ENCODE measurements around the gene AFF2. TPM values are rescaled to one million over a fixed set of nuclear protein-coding genes. Genes with fewer than 3 reads are reported as not detected.

The AFF2 gene
- total RNA-seq, 1 donor from 2014 or later = 13.4 TPM

DNA sequence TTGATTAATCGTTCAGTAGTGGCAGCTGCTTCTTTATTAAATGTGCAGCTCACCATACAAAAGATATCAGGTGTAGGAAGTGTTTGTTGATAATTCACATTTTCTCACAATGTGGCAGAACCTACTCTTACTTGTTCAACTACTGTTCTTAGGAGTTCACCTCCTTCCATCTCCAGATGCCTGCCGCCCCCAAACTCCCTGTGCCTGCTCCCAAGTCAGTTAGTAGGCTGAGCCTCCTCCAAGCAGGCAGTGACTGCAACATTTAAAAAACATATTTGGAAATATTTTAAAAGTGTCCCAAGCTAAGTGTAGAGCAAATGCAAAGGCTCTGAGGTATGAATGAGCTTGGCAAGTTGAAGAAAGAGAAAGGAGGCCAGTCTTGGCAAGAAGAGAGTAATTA is 100.2 kb downstream of the AFF2 start:
- intact Hi-C loops (cut with DNase I) = no loop called here
- H3K9me3 ChIP-seq = no peaks in the 10 kb centered on the region
- H3K27ac ChIP-seq = no peak overlapping the region
- H3K27me3 ChIP-seq = no peaks in the 10 kb centered on the region
- TF ChIP-seq CTCF (IDR thresholded peaks at IDR 0.05) = no peak
- ATAC-seq = no peak
- H3K4me3 ChIP-seq = no peak overlapping the region
- no peaks in the 10 kb centered on the region for H3K36me3 ChIP-seq
- H3K4me1 ChIP-seq = no peaks in the 10 kb centered on the region
- no peak for DNase-seq

DNA sequence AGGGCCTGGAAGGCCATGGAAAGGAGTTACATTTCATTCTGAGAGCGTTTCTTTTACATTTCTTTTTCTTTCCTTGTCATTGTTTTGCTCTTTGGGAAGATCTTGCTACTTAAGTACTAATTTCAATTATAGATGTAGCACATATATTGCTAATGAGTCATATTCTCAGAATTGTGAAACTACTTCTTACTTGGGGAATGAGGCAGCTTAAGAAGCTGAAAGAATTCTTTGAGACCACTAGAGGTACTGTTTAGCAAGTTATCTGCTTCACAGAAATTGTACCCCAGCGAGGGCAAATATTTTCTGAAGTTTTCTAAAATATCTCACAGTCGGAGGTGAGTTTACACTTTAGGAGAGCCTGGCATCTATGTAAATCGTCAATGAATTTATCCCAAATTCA is 100.6 kb downstream of the AFF2 start:
- intact Hi-C loops (cut with DNase I) = no loop called here
- ATAC-seq (no peak), DNase-seq (no peak)
- Histone ChIP-seq H3K4me3 (no peak overlapping the region), H3K27ac (no peak overlapping the region), H3K36me3 (no peaks in the 10 kb centered on the region), H3K4me1 (no peaks in the 10 kb centered on the region), H3K27me3 (no peaks in the 10 kb centered on the region), H3K9me3 (no peaks in the 10 kb centered on the region)
- no peak for TF ChIP-seq CTCF (IDR thresholded peaks at IDR 0.05)

- H3K4me1 ChIP-seq = no peaks in the 10 kb centered on the region
- H3K4me3 ChIP-seq = no peak overlapping the region
- no peak overlapping the region for H3K27ac ChIP-seq
- peak; percentile 49 for ATAC-seq
- H3K36me3 ChIP-seq = no peaks in the 10 kb centered on the region
- H3K9me3 ChIP-seq = no peaks in the 10 kb centered on the region
- TF ChIP-seq CTCF (IDR thresholded peaks at IDR 0.05) = no peak
- no peak for DNase-seq
- no peaks in the 10 kb centered on the region for H3K27me3 ChIP-seq
- intact Hi-C loops (cut with DNase I) = no loop called here
Measured at GRCh38 chrX:148609515-148610327, 109.3 kb downstream of the AFF2 start.

DNA sequence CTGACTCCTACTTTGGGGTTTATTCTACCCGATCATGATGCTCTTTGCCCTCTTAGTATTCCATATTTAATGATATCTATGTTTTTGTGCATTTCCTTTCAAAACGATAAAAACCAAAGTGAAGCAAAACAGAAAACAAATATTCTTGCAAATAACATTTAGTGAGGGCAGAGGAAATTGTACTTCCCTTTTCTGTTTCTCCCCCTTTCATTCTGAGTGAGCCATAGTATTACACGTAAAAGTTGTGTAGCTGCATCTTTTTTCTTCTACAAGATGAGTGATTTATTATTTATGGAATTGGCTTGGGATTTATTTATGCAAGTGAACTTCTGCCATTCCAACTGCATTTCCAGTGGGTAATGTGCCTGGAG is 109.9 kb downstream of the AFF2 start:
- no peak for TF ChIP-seq CTCF (IDR thresholded peaks at IDR 0.05)
- no peak for DNase-seq
- ATAC-seq = no peak
- Histone ChIP-seq H3K4me3 (no peak overlapping the region), H3K4me1 (no peaks in the 10 kb centered on the region), H3K27ac (no peak overlapping the region), H3K9me3 (no peaks in the 10 kb centered on the region), H3K36me3 (no peaks in the 10 kb centered on the region), H3K27me3 (no peaks in the 10 kb centered on the region)
- intact Hi-C loops (cut with DNase I) = no loop called here

DNA sequence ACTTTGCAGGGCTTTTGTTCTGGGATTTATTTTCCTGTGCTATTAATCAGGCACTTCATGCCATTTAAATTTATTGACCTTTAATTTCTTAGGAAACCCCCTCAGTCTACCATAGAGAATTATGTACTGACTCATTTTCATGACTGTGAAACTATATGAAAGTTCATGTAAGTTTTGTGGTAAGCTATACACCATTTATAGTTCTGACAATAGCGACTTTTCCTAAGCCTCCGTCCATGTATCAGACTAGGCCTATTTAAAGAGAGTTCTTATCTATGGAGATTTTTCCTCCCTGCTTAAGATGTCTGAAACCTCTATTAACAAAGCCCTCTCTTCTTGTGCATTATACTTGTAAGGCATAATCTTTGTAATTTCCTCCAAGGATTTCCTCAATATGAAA is 111.6 kb downstream of the AFF2 start:
- ATAC-seq = no peak
- Histone ChIP-seq H3K27ac (no peak overlapping the region), H3K36me3 (no peaks in the 10 kb centered on the region), H3K4me1 (no peaks in the 10 kb centered on the region), H3K27me3 (no peaks in the 10 kb centered on the region), H3K9me3 (no peaks in the 10 kb centered on the region), H3K4me3 (no peak overlapping the region)
- intact Hi-C loops (cut with DNase I) = no loop called here
- no peak for TF ChIP-seq CTCF (IDR thresholded peaks at IDR 0.05)
- DNase-seq = no peak

DNA sequence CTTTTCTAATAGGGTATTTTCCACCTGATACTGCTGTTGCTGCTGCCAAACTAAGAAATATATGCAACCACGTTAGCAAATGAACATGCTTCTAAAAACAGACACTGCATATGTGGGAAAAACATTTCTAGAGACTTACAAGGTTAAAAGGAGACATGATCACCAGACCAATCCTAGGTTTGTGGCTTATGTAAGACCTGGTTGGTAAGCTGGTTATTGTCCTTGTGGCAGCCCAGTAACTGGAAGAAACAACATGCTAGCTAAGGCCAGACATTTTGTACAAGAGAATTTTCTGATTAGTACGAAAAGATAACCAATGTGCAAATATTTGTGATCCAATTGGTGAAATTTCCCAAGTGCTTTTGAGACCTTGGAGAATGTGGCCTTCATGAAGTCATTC is 112.0 kb downstream of the AFF2 start:
- Histone ChIP-seq H3K4me3 (no peak overlapping the region), H3K9me3 (no peaks in the 10 kb centered on the region), H3K27me3 (no peaks in the 10 kb centered on the region), H3K36me3 (no peaks in the 10 kb centered on the region), H3K27ac (no peak overlapping the region), H3K4me1 (no peaks in the 10 kb centered on the region)
- DNase-seq = no peak
- no peak for TF ChIP-seq CTCF (IDR thresholded peaks at IDR 0.05)
- intact Hi-C loops (cut with DNase I) = no loop called here
- no peak for ATAC-seq

All from upper lobe of right lung (tissue), 1 donor.